ENCODE results near the gene MOSMO.

- TF ChIP-seq CTCF (conservative IDR thresholded peaks at IDR 0.05), result no peak
- TF ChIP-seq EZH2 (IDR thresholded peaks at IDR 0.05; ENCODE audit: low read depth), result no peak
Measured at GRCh38 chr16:22003195-22003594, 4.7 kb upstream of the MOSMO start.

All from PC-9 (cell line).